Measurements from ENCODE around the gene KIF2B. TPM values are rescaled to one million over a fixed set of nuclear protein-coding genes. Genes with fewer than 3 reads are reported as not detected.
"Not testable (repeated sequence)": the region's sequence is repeated elsewhere in the genome, so short reads cannot be mapped to it uniquely, and the experiment has no call there.

KIF2B gene
- total and polyA plus RNA-seq, 7 experiments from 2014 or later = not detected

- no peaks in the 10 kb centered on the region for H3K4me1 Mint-ChIP-seq
- CTCF ChIA-PET = no interaction called here
- H3K27ac Mint-ChIP-seq = no peak overlapping the region
- H3K36me3 Mint-ChIP-seq = no peaks in the 10 kb centered on the region
- H3K27me3 ChIP-seq (ENCODE audit: control insufficient read depth in 2 of 2, insufficient read depth in 2 of 2, low read length in 2 of 2) = no peaks in the 10 kb centered on the region
- ATAC-seq = no peak
- no peak overlapping the region for H3K4me3 ChIP-seq (ENCODE audit: low read length)
- intact Hi-C loops (cut with micrococcal nuclease) = no loop called here
- H3K9me3 ChIP-seq (ENCODE audit: control insufficient read depth in 2 of 3, low read length in 3 of 3) = no peaks in the 10 kb centered on the region
- POLR2A ChIA-PET = no interaction called here
- no peak for DNase-seq
- H3K27ac ChIP-seq (ENCODE audit: low read depth, low read length) = no peak overlapping the region
- no peaks in the 10 kb centered on the region for H3K27me3 Mint-ChIP-seq
- H3K4me3 Mint-ChIP-seq = no peak overlapping the region
- no peaks in the 10 kb centered on the region for H3K4me1 ChIP-seq (ENCODE audit: control insufficient read depth in 2 of 2, insufficient read depth in 2 of 2, low read length in 2 of 2)
- no peaks in the 10 kb centered on the region for H3K36me3 ChIP-seq (ENCODE audit: control insufficient read depth in 2 of 3, insufficient read depth in 3 of 3, low read length in 3 of 3)
- H3K9me3 Mint-ChIP-seq = peaks cover 0 to 13% (median 6%) of the 10 kb centered on the region in 11 donors
Measured at GRCh38 chr17:53823341-53824050, 769 bp downstream of the KIF2B start.

GRCh38 chr17:53834771-53835170 is 12.0 kb downstream of the KIF2B start:
- H3K27me3 ChIP-seq (ENCODE audit: control insufficient read depth in 2 of 2, insufficient read depth in 2 of 2, low read length in 2 of 2); intact Hi-C loops (cut with micrococcal nuclease): not testable (repeated sequence)

GRCh38 chr17:53837131-53837530 is 14.4 kb downstream of the KIF2B start:
- H3K27me3 Mint-ChIP-seq = no peaks in the 10 kb centered on the region
- no peak overlapping the region for H3K27ac Mint-ChIP-seq
- Histone ChIP-seq H3K9me3 (ENCODE audit: control insufficient read depth in 2 of 3, low read length in 3 of 3) (no peaks in the 10 kb centered on the region), H3K27me3 (ENCODE audit: control insufficient read depth in 2 of 2, insufficient read depth in 2 of 2, low read length in 2 of 2) (no peaks in the 10 kb centered on the region), H3K4me3 (ENCODE audit: low read length) (no peak overlapping the region), H3K27ac (ENCODE audit: low read depth, low read length) (no peak overlapping the region), H3K36me3 (ENCODE audit: control insufficient read depth in 2 of 3, insufficient read depth in 3 of 3, low read length in 3 of 3) (no peaks in the 10 kb centered on the region), H3K4me1 (ENCODE audit: control insufficient read depth in 2 of 2, insufficient read depth in 2 of 2, low read length in 2 of 2) (no peaks in the 10 kb centered on the region)
- H3K4me3 Mint-ChIP-seq = no peak overlapping the region
- intact Hi-C loops (cut with micrococcal nuclease) = no loop called here
- ChIA-PET CTCF (no interaction called here), POLR2A (no interaction called here)
- peaks cover 0 to 33% (median 13%) of the 10 kb centered on the region in 11 donors for H3K9me3 Mint-ChIP-seq
- no peaks in the 10 kb centered on the region for H3K4me1 Mint-ChIP-seq
- no peaks in the 10 kb centered on the region for H3K36me3 Mint-ChIP-seq
- ATAC-seq = no peak
- DNase-seq = no peak

More at GRCh38 chr17:53834771-53835170, 12.0 kb downstream of the KIF2B start:
- H3K9me3 ChIP-seq (ENCODE audit: control insufficient read depth in 2 of 3, low read length in 3 of 3); H3K27me3 Mint-ChIP-seq; H3K4me3 ChIP-seq (ENCODE audit: low read length); H3K27ac ChIP-seq (ENCODE audit: low read depth, low read length); H3K27ac Mint-ChIP-seq; POLR2A ChIA-PET; H3K4me1 Mint-ChIP-seq; H3K4me3 Mint-ChIP-seq; H3K36me3 ChIP-seq (ENCODE audit: control insufficient read depth in 2 of 3, insufficient read depth in 3 of 3, low read length in 3 of 3); H3K36me3 Mint-ChIP-seq; ATAC-seq; H3K4me1 ChIP-seq (ENCODE audit: control insufficient read depth in 2 of 2, insufficient read depth in 2 of 2, low read length in 2 of 2); CTCF ChIA-PET; DNase-seq: not testable (repeated sequence)
- peaks cover 0 to 33% (median 7%) of the 10 kb centered on the region in 11 donors for H3K9me3 Mint-ChIP-seq

- POLR2A ChIA-PET = no interaction called here
- Mint-ChIP-seq H3K27ac (no peak overlapping the region), H3K36me3 (no peaks in the 10 kb centered on the region), H3K4me3 (no peak overlapping the region), H3K9me3 (peaks cover 0 to 25% (median 7%) of the 10 kb centered on the region in 11 donors), H3K27me3 (no peaks in the 10 kb centered on the region), H3K4me1 (no peaks in the 10 kb centered on the region)
- no peak for DNase-seq
- no peak for ATAC-seq
- Histone ChIP-seq H3K36me3 (ENCODE audit: control insufficient read depth in 2 of 3, insufficient read depth in 3 of 3, low read length in 3 of 3) (no peaks in the 10 kb centered on the region), H3K9me3 (ENCODE audit: control insufficient read depth in 2 of 3, low read length in 3 of 3) (no peaks in the 10 kb centered on the region), H3K4me1 (ENCODE audit: control insufficient read depth in 2 of 2, insufficient read depth in 2 of 2, low read length in 2 of 2) (no peaks in the 10 kb centered on the region), H3K27ac (ENCODE audit: low read depth, low read length) (no peak overlapping the region), H3K27me3 (ENCODE audit: control insufficient read depth in 2 of 2, insufficient read depth in 2 of 2, low read length in 2 of 2) (no peaks in the 10 kb centered on the region), H3K4me3 (ENCODE audit: low read length) (no peak overlapping the region)
- CTCF ChIA-PET = no interaction called here
- intact Hi-C loops (cut with micrococcal nuclease) = no loop called here
Measured at GRCh38 chr17:53844491-53845107, 21.9 kb downstream of the KIF2B start.

GRCh38 chr17:53871128-53871527 is 48.4 kb downstream of the KIF2B start:
- intact Hi-C loops (cut with micrococcal nuclease); H3K4me3 ChIP-seq (ENCODE audit: low read length); H3K27ac Mint-ChIP-seq; DNase-seq; H3K27me3 Mint-ChIP-seq; H3K4me1 ChIP-seq (ENCODE audit: control insufficient read depth in 2 of 2, insufficient read depth in 2 of 2, low read length in 2 of 2); H3K27ac ChIP-seq (ENCODE audit: low read depth, low read length); CTCF ChIA-PET; H3K9me3 ChIP-seq (ENCODE audit: control insufficient read depth in 2 of 3, low read length in 3 of 3); H3K4me1 Mint-ChIP-seq; H3K4me3 Mint-ChIP-seq; ATAC-seq; H3K36me3 ChIP-seq (ENCODE audit: control insufficient read depth in 2 of 3, insufficient read depth in 3 of 3, low read length in 3 of 3); H3K36me3 Mint-ChIP-seq; H3K27me3 ChIP-seq (ENCODE audit: control insufficient read depth in 2 of 2, insufficient read depth in 2 of 2, low read length in 2 of 2); POLR2A ChIA-PET: not testable (repeated sequence)
- peaks cover 0 to 27% (median 6%) of the 10 kb centered on the region in 11 donors for H3K9me3 Mint-ChIP-seq

All from naive thymus-derived CD4-positive, alpha-beta T cell (primary cell).